B cell (primary cell): ENCODE data around the gene HEG1. TPM values are rescaled to one million over a fixed set of nuclear protein-coding genes. Genes with fewer than 3 reads are reported as not detected.

Source experiments
- ATAC-seq: fragments of 200-7000 bp; cut with Tn5 transposase; one replicate; pipeline ENCODE4 v1.10.0; 2021; ENCODE audit warnings: low read depth, mild to moderate bottlenecking, moderate number of reproducible peaks, moderate library complexity
- CTCF ChIA-PET: fragments of 350-600 bp; sonication (Branson Sonifier 250); formaldehyde crosslinking; loops from one replicate; lab custom pipeline; 2021; ENCODE audit warnings: antibody characterized with exemption, inconsistent platforms; lab: Charles Lee
- POLR2A ChIA-PET: fragments of 350-600 bp; sonication (Branson Sonifier 250); formaldehyde crosslinking; loops from one replicate; lab custom pipeline; 2021; ENCODE audit warnings: antibody characterized with exemption; lab: Charles Lee
- DNase-seq: peaks from one replicate; pipeline ENCODE4 v3.0.0; 2013
- H2AFZ ChIP-seq: 2 replicates; pipeline ENCODE4 v1.6.1; 2012; ENCODE audit warnings: mild to moderate bottlenecking, low read depth, low read length; ENCODE audit not compliant: insufficient read depth, poor library complexity, severe bottlenecking
- H3K27ac ChIP-seq, 2 donors: 1 replicate in 1 of 2; 2 replicates in 1 of 2; pipeline ENCODE4 v1.5.1; 2012 to 2013; ENCODE audit warnings: low read length in 2 of 2, mild to moderate bottlenecking in 2 of 2, moderate library complexity in 1 of 2
- H3K27me3 ChIP-seq, 4 experiments: fragments of 200-600 bp in 1 of 4; sonication (generic) in 1 of 4; replicated peaks in 1 of 4; 1 replicate in 2 of 4; 2 replicates in 2 of 4; pipeline versions ENCODE4 v1.6.1 to v1.7.0; 2013 to 2016; ENCODE audit warnings: low read length in 3 of 4, mild to moderate bottlenecking in 2 of 4, mixed read lengths in 1 of 4, moderate library complexity in 1 of 4; ENCODE audit not compliant: insufficient read depth in 4 of 4, control insufficient read depth in 3 of 4; ENCODE audit errors: control extremely low read depth in 1 of 4
- H3K36me3 ChIP-seq, 2 experiments: replicated peaks in 1 of 2; 1 replicate in 1 of 2; 2 replicates in 1 of 2; pipeline versions ENCODE4 v1.6.1 to v1.7.1; 2013; ENCODE audit warnings: low read length in 1 of 2; ENCODE audit not compliant: insufficient read depth in 2 of 2, control insufficient read depth in 1 of 2; ENCODE audit errors: control extremely low read depth in 1 of 2, extremely low read depth in 1 of 2
- H3K4me1 ChIP-seq, 2 donors: fragments of 200-600 bp in 1 of 2; sonication (generic) in 1 of 2; 1 replicate in 1 of 2; 2 replicates in 1 of 2; pipeline versions ENCODE4 v1.5.1 to v1.6.1; 2013 to 2017; ENCODE audit warnings: low read length in 2 of 2; ENCODE audit not compliant: control insufficient read depth in 2 of 2, insufficient read depth in 2 of 2
- H3K4me2 ChIP-seq: replicated peaks from 2 replicates; pipeline ENCODE3; 2012; ENCODE audit warnings: mild to moderate bottlenecking, low read depth, low read length; ENCODE audit not compliant: poor library complexity, severe bottlenecking
- H3K4me3 ChIP-seq, 5 experiments: fragments of 200-600 bp in 1 of 5; sonication (generic) in 1 of 5; 1 replicate in 3 of 5; 2 replicates in 2 of 5; pipeline versions ENCODE4 v1.5.1 to v1.7.0; 2011 to 2016; ENCODE audit warnings: low read length in 4 of 5, mild to moderate bottlenecking in 4 of 5, low read depth in 2 of 5, control low read depth in 1 of 5, moderate library complexity in 1 of 5; ENCODE audit not compliant: insufficient read depth in 1 of 5; ENCODE audit errors: control extremely low read depth in 1 of 5, extremely low read depth in 1 of 5
- H3K79me2 ChIP-seq: fragments of 200-600 bp; sonication (generic); one replicate; pipeline ENCODE4 v1.6.0; 2016; ENCODE audit warnings: low read length; ENCODE audit not compliant: control insufficient read depth, insufficient read depth
- H3K9ac ChIP-seq: fragments of 200-600 bp; sonication (generic); 2 replicates; pipeline ENCODE4 v1.6.1; 2017; ENCODE audit warnings: mild to moderate bottlenecking, low read length, moderate library complexity
- H3K9me3 ChIP-seq, 3 donors: one replicate each; pipeline versions ENCODE4 v1.6.1 to v1.7.1; 2013; ENCODE audit warnings: low read length in 2 of 3; ENCODE audit not compliant: control insufficient read depth in 2 of 3, insufficient read depth in 1 of 3; ENCODE audit errors: control extremely low read depth in 1 of 3
- H4K20me1 ChIP-seq: 2 replicates; pipeline ENCODE4 v1.6.0; 2012; ENCODE audit warnings: mild to moderate bottlenecking, low read length; ENCODE audit not compliant: insufficient read depth, control insufficient read depth, poor library complexity, severe bottlenecking
- H3K27ac Mint-ChIP-seq: one replicate; pipeline ENCODE4 v1.8.0; 2021; ENCODE audit warnings: mixed read lengths
- H3K27me3 Mint-ChIP-seq: one replicate; pipeline ENCODE4 v1.8.0; 2021; ENCODE audit warnings: mixed read lengths
- H3K4me1 Mint-ChIP-seq: one replicate; pipeline ENCODE4 v1.8.0; 2021; ENCODE audit warnings: mixed read lengths
- H3K4me3 Mint-ChIP-seq: one replicate; pipeline ENCODE4 v1.8.0; 2021; ENCODE audit warnings: mixed read lengths
- H3K9me3 Mint-ChIP-seq: one replicate; pipeline ENCODE4 v1.8.0; 2022; ENCODE audit warnings: mixed read lengths; ENCODE audit not compliant: insufficient read depth
- CTCF ChIP-seq: fragments of 200-600 bp; IDR thresholded peaks from one replicate; pipeline ENCODE4 v1.8.0; 2022; ENCODE audit warnings: antibody characterized with exemption, mild to moderate bottlenecking
- EZH2 ChIP-seq: IDR thresholded peaks from 2 replicates; pipeline ENCODE4 v1.6.1; 2012; ENCODE audit warnings: borderline replicate concordance, low read depth, mild to moderate bottlenecking, moderate library complexity, low read length; ENCODE audit not compliant: insufficient read depth, poor library complexity, severe bottlenecking
- WGBS: methylation state at CpG from one replicate; pipeline ENCODE4 v1.1.5; 2013; ENCODE audit warnings: missing lambda C conversion rate; ENCODE audit not compliant: insufficient coverage; 5-methylcytosine and 5-hydroxymethylcytosine counted together
- intact Hi-C: fragments of 100-400 bp; cut with micrococcal nuclease; formaldehyde crosslinking; loops from one replicate; pipeline ENCODE4 v1.10.0; 2022
- polyA plus RNA-seq: library from polyadenylated mRNA; depleted of rRNA; stranded (reverse); fragments of >200 nt; gene quantifications from 2 replicates; pipeline ENCODE4 v1.2.3, GENCODE V29; 2012
- total RNA-seq, 2 donors: library from RNA; stranded (reverse); fragments of 120-200 nt in 1 of 2; gene quantifications; 1 replicate in 1 of 2; 2 replicates in 1 of 2; pipeline versions ENCODE4 v1.2.3 to v1.2.4, GENCODE V29; 2013 to 2022

Gene HEG1
- total and polyA plus RNA-seq, 2 donors (not counting 1 experiment from before 2014, with no cell fraction given): 5.1 to 9.2 TPM

DNA sequence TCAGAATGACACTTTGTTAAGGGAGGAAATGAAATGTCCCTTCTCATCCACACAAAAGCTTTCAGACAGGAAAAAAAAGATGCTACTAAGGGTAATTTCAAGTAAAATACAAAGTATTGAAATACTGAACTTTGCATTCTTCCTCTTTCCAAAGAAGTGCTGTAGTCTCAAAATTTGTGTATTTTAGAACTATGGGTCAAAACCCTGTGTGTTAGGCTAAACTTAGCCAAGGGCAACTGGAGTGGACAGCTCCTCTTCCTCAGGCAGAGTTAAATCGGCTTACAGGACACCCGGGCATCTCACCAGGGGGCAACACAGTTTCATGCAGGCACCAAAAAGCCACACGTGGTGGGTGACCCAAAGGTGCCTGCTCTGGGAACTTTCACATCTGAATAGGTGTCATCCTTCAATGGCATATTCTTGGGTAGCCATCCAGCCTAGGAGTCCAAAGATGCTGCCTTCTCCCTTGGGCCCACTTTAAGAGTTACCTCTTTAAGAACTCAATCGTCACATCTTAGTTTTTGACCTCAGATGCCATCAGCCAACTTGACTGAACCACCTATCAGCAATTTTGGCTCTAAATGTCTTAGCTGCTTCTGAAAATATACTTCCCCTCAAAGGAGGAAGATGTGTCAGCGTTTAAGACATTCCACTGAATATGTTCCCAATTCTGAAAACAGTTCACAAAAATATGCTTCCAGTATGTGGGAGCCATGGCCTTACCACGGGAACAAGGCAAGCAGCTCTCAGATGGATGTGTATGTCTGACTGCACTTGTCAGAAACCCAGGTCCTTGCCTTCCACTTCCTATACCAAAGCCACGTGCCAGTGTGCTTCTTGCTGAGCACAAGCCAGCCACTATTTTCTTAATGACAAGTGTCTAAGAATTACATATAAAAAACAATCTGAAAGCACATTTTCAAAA lies 89.0 kb downstream of the HEG1 start:
- no peak overlapping the region for H3K4me3 ChIP-seq
- H3K36me3 ChIP-seq: peaks cover 0 to 5% of the 10 kb centered on the region in 2 experiments
- Mint-ChIP-seq H3K4me3 (no peak overlapping the region), H3K27ac (no peak overlapping the region), H3K4me1 (peaks cover 5% of the 10 kb centered on the region), H3K9me3 (no peaks in the 10 kb centered on the region), H3K27me3 (no peaks in the 10 kb centered on the region)
- 69% methylated on average over 6 of the region's 7 CpGs for WGBS
- no peaks in the 10 kb centered on the region for H4K20me1 ChIP-seq
- no peaks in the 10 kb centered on the region for H3K27me3 ChIP-seq
- no peak for ATAC-seq
- no peak overlapping the region for H3K9ac ChIP-seq
- ChIA-PET POLR2A (no interaction called here), CTCF (no interaction called here)
- intact Hi-C loops: no loop called here
- no peaks in the 10 kb centered on the region for H3K9me3 ChIP-seq
- no peak for TF ChIP-seq CTCF
- TF ChIP-seq EZH2: no peak
- no peak overlapping the region for H3K27ac ChIP-seq
- no peak overlapping the region for H3K4me2 ChIP-seq
- no peaks in the 10 kb centered on the region for H3K79me2 ChIP-seq
- H3K4me1 ChIP-seq: no peaks in the 10 kb centered on the region
- no peak for DNase-seq
- no peak overlapping the region for H2AFZ ChIP-seq

DNA sequence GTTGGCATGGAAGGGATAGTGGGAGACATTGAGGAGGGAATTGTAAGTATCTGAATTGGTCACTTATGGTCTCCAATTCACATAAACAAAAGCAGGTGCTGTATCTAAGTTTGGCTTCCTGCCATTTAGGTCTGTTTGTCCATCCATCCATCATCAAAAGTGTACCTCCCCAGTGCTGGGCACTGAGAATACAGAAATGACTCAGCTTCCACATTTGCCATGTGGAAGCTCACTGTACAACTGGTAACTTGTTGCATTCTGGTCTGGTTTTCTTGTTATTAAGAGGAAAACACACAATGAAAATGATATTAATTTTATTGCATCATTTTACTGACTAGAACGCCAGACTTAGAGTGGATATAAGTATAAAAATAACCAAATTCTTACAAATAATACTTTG lies 90.4 kb downstream of the HEG1 start:
- intact Hi-C loops: no loop called here
- no peaks in the 10 kb centered on the region for H3K36me3 ChIP-seq
- H2AFZ ChIP-seq: no peak overlapping the region
- H3K27ac Mint-ChIP-seq: no peak overlapping the region
- WGBS: no CpG with 5 or more reads among the region's 1 CpG
- no peak overlapping the region for H3K4me3 Mint-ChIP-seq
- DNase-seq: no peak
- H3K9me3 ChIP-seq: no peaks in the 10 kb centered on the region
- H3K4me1 ChIP-seq: no peaks in the 10 kb centered on the region
- H3K4me1 Mint-ChIP-seq: peaks cover 5% of the 10 kb centered on the region
- H3K27me3 ChIP-seq: no peaks in the 10 kb centered on the region
- no peak overlapping the region for H3K27ac ChIP-seq
- ChIA-PET CTCF (no interaction called here), POLR2A (no interaction called here)
- H3K4me3 ChIP-seq: no peak overlapping the region
- no peaks in the 10 kb centered on the region for H3K79me2 ChIP-seq
- TF ChIP-seq CTCF (no peak), EZH2 (no peak)
- no peaks in the 10 kb centered on the region for H3K9me3 Mint-ChIP-seq
- ATAC-seq: no peak
- no peak overlapping the region for H3K9ac ChIP-seq
- no peaks in the 10 kb centered on the region for H3K27me3 Mint-ChIP-seq
- no peaks in the 10 kb centered on the region for H4K20me1 ChIP-seq
- H3K4me2 ChIP-seq: no peak overlapping the region
